Measurements from ENCODE around the gene TM9SF2.

TM9SF2 gene

DNA sequence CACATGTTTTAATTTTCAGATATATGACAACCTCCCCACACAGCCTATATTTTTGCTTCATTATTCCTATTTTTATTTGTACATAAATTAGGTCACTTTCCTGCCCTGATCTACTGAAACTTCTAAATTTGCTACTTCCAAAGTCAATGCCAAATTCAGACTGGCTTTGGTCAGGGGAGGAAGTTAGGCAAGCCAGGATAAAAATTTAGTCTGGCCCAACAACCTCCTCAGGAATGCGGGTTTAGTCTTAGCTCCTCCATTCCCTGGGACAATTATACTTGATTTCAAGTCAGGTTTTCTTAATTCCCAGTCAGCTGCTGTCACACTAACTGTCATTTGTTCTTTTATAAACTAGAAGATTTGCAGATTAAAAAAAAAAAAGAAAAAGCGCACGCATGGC is 84.3 kb downstream of the TM9SF2 start:
- in situ Hi-C loops (cut with HindIII; ENCODE audit: low sequenced_read_pairs), result no loop called here
- no peak for DNase-seq (ENCODE audit: low read depth, low spot score)
- TF ChIP-seq, protein P1, sequence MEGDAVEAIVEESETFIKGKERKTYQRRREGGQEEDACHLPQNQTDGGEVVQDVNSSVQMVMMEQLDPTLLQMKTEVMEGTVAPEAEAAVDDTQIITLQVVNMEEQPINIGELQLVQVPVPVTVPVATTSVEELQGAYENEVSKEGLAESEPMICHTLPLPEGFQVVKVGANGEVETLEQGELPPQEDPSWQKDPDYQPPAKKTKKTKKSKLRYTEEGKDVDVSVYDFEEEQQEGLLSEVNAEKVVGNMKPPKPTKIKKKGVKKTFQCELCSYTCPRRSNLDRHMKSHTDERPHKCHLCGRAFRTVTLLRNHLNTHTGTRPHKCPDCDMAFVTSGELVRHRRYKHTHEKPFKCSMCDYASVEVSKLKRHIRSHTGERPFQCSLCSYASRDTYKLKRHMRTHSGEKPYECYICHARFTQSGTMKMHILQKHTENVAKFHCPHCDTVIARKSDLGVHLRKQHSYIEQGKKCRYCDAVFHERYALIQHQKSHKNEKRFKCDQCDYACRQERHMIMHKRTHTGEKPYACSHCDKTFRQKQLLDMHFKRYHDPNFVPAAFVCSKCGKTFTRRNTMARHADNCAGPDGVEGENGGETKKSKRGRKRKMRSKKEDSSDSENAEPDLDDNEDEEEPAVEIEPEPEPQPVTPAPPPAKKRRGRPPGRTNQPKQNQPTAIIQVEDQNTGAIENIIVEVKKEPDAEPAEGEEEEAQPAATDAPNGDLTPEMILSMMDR (IDR thresholded peaks at IDR 0.05; ENCODE audit: low read depth, low read length), result no peak
- no peak overlapping the region for H3K4me3 ChIP-seq (ENCODE audit: low read depth, low read length)

DNA sequence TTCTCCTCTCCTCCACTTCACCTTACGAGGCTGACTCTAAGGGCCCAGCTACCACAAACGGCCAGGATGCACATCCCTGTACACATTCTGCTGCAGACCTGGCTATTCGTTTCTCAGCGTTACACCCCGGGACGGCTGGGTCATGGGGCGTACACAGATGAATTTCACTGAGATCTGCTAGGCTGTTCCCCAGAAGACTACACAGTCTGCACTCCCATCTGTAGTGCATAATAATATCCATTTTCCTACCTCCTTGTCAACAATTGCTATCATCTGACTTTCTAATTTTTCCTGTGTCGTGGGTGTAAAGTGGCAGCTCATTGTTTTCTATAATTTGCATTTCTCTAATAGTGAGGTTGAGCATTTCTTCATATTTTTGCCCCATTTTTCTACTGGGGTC is 85.7 kb downstream of the TM9SF2 start:
- TF ChIP-seq, protein P1 (IDR thresholded peaks at IDR 0.05; ENCODE audit: low read depth, low read length), result no peak
- in situ Hi-C loops (cut with HindIII; ENCODE audit: low sequenced_read_pairs), result no loop called here
- no peak for DNase-seq (ENCODE audit: low read depth, low spot score)
- no peak overlapping the region for H3K4me3 ChIP-seq (ENCODE audit: low read depth, low read length)

DNA sequence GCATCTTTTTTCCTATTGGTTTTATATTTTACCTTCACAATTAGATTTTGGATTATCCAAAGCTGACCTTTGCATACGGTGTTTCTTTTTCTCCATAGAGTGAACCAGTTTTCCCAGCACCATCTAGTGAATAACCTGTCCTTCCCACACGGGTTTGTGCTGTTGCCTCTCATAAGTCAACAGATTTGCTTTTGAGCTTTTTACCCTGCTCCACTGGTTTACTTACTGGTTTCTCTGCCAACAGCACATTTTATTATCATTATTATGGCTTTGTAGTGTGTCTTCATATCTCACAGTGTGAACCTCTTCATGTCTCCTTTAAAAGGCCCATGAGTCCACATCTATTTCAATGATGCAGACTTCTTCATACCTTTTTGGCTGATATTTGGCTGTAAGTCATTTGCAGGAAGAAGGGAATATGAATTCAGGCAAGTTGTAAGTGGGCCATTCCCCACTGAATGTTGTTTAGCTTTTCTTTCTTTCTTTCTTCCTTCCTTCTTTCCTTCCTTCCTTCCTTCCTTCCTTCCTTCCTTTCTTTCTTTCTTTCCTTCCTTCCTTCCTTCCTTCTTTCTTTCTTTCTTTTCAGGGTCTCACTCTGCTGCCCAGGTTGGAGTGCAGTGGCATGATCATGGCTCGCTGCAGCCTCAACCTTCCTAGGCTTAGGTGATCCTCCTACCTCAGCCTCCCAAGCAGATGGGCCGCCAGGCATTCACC is 86.8 kb downstream of the TM9SF2 start:
- in situ Hi-C loops (cut with HindIII; ENCODE audit: low sequenced_read_pairs), result no loop called here
- TF ChIP-seq, protein P1 (IDR thresholded peaks at IDR 0.05; ENCODE audit: low read depth, low read length), result no peak
- no peak overlapping the region for H3K4me3 ChIP-seq (ENCODE audit: low read depth, low read length)
- no peak for DNase-seq (ENCODE audit: low read depth, low spot score)

DNA sequence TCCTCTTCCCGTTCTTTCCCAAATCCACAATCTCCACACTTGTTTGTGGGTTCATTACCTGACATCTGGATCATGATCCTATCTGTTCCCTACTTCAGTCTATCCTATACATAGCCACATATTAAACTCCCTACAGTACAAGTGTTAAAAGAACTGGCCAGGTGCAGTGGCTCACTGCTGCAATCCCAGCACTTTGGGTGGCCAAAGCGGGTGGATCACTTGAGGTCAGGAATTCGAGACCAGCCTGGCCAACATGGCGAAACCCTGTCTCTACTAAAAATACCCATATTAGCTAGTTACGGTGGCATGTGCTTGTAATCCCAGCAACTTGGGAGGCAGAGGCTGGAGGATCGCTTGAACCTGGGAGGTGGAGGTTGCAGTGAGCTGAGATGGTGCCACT is 88.3 kb downstream of the TM9SF2 start:
- DNase-seq (ENCODE audit: low read depth, low spot score), result no peak
- no peak overlapping the region for H3K4me3 ChIP-seq (ENCODE audit: low read depth, low read length)
- in situ Hi-C loops (cut with HindIII; ENCODE audit: low sequenced_read_pairs), result no loop called here
- TF ChIP-seq, protein P1 (IDR thresholded peaks at IDR 0.05; ENCODE audit: low read depth, low read length), result no peak

DNA sequence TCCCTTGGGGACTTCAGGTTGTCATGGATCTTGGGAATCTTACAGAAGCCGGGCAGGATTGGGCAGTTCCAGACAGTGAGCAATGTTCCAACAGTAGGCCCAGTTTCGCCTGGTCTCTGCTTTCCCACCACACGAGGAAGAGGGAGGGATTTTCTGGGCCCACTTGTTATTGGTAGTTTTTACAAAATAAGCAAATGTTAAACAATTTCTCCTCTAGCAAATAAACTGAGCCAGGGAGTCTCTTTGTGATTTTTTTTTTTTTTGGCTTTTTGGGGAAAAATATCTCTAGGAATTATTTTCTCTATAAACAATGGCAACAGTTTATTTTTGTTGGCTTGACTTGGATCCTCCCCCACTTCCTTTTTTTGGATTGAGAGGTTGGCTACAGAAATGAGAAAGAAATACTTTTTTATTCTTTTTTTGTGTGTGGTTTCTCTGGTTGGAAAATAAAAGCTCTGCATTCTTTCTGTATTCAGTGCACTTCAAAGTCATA is 89.3 kb downstream of the TM9SF2 start:
- TF ChIP-seq, protein P1 (IDR thresholded peaks at IDR 0.05; ENCODE audit: low read depth, low read length), result no peak
- in situ Hi-C loops (cut with HindIII; ENCODE audit: low sequenced_read_pairs), result no loop called here
- H3K4me3 ChIP-seq (ENCODE audit: low read depth, low read length), result no peak overlapping the region
- DNase-seq (ENCODE audit: low read depth, low spot score), result peak; percentile 66

DNA sequence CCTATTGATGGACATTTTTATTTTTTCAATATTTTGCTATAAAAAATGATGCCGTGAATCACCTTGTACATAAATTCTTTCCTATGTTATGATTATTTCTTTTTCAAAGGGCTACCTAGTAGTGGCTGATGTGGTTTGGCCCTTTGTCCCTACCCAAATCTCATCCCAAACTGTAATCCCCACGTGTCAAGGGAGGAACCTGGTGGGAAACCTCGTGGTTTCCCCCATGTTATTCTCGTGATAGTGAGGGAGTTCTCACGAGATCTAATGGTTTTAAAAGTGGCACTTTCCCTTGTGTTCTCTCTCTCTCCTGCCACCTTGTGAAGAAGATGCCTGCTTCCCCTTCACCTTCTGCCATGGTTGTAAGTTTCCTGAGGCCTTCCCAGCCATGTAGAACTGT is 94.9 kb downstream of the TM9SF2 start:
- in situ Hi-C loops (cut with HindIII; ENCODE audit: low sequenced_read_pairs), result no loop called here
- TF ChIP-seq, protein P1 (IDR thresholded peaks at IDR 0.05; ENCODE audit: low read depth, low read length), result no peak
- no peak overlapping the region for H3K4me3 ChIP-seq (ENCODE audit: low read depth, low read length)
- DNase-seq (ENCODE audit: low read depth, low spot score), result no peak
